ENCODE measurements around the gene LRBA. TPM values are rescaled to one million over a fixed set of nuclear protein-coding genes. Genes with fewer than 3 reads are reported as not detected.
"Not testable (repeated sequence)": the region's sequence is repeated elsewhere in the genome, so short reads cannot be mapped to it uniquely, and the experiment has no call there.

LRBA gene
- total RNA-seq, 1 donor from 2014 or later = 68.0 TPM

GRCh38 chr4:151000747-151001429 is 14.2 kb downstream of the LRBA start:
- no peaks in the 10 kb centered on the region for H3K36me3 ChIP-seq
- DNase-seq (ENCODE audit: extremely low spot score in 2 of 2) = no peak
- H3K9me3 ChIP-seq = no peaks in the 10 kb centered on the region
- intact Hi-C loops (cut with DNase I) = no loop called here
- H3K27ac ChIP-seq = no peak overlapping the region
- TF ChIP-seq POLR2AphosphoS5 (IDR thresholded peaks at IDR 0.05; ENCODE audit: insufficient read depth in 1 of 2, low read depth in 1 of 2) (no peak), POLR2A (IDR thresholded peaks at IDR 0.05) (no peak), CTCF (IDR thresholded peaks at IDR 0.05) (no peak)
- no peak overlapping the region for H3K4me3 ChIP-seq
- no peaks in the 10 kb centered on the region for H3K4me1 ChIP-seq
- no peaks in the 10 kb centered on the region for H3K27me3 ChIP-seq

- Histone ChIP-seq H3K27me3 (no peaks in the 10 kb centered on the region), H3K4me1 (no peaks in the 10 kb centered on the region), H3K27ac (no peak overlapping the region), H3K4me3 (no peak overlapping the region), H3K9me3 (no peaks in the 10 kb centered on the region), H3K36me3 (no peaks in the 10 kb centered on the region)
- no peak for DNase-seq (ENCODE audit: extremely low spot score in 2 of 2)
- intact Hi-C loops (cut with DNase I) = no loop called here
- no peak for TF ChIP-seq CTCF (IDR thresholded peaks at IDR 0.05)
- TF ChIP-seq POLR2AphosphoS5 (IDR thresholded peaks at IDR 0.05; ENCODE audit: insufficient read depth in 1 of 2, low read depth in 1 of 2) = no peak
- TF ChIP-seq POLR2A (IDR thresholded peaks at IDR 0.05) = no peak
These were observed 16.0 kb downstream of the LRBA start for GRCh38 chr4:150999086-150999485.

GRCh38 chr4:150997141-150997540 is 17.9 kb downstream of the LRBA start:
- H3K27ac ChIP-seq = no peak overlapping the region
- no peaks in the 10 kb centered on the region for H3K4me1 ChIP-seq
- no peaks in the 10 kb centered on the region for H3K27me3 ChIP-seq
- intact Hi-C loops (cut with DNase I) = no loop called here
- no peak overlapping the region for H3K4me3 ChIP-seq
- H3K36me3 ChIP-seq = no peaks in the 10 kb centered on the region
- H3K9me3 ChIP-seq = no peaks in the 10 kb centered on the region
- TF ChIP-seq POLR2A (IDR thresholded peaks at IDR 0.05) (no peak), POLR2AphosphoS5 (IDR thresholded peaks at IDR 0.05; ENCODE audit: insufficient read depth in 1 of 2, low read depth in 1 of 2) (no peak), CTCF (IDR thresholded peaks at IDR 0.05) (no peak)
- no peak for DNase-seq (ENCODE audit: extremely low spot score in 2 of 2)

DNA sequence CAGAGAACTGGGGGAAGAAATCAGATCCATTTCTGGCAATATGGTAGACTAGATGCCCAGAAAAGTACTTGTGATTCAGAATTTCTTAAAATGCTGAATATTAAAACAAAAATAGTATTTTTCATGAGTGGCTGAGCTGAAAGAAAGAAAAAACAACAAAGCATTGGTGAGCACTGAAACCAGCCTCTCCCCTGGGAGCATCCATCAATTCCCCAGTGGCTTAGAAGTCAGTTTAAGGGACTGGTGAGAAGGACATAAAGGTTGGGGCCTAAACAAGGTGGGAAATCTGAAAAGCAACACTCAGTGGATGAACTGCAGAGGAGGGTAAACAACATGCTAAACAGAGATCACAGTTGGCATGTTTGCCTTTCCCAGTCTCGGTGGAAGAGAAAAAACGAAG is 20.4 kb downstream of the LRBA start:
- DNase-seq (ENCODE audit: extremely low spot score in 2 of 2) = no peak
- intact Hi-C loops (cut with DNase I) = no loop called here
- H3K27ac ChIP-seq = no peak overlapping the region
- no peaks in the 10 kb centered on the region for H3K9me3 ChIP-seq
- no peak overlapping the region for H3K4me3 ChIP-seq
- no peak for TF ChIP-seq CTCF (IDR thresholded peaks at IDR 0.05)
- TF ChIP-seq POLR2AphosphoS5 (IDR thresholded peaks at IDR 0.05; ENCODE audit: insufficient read depth in 1 of 2, low read depth in 1 of 2) = no peak
- no peak for TF ChIP-seq POLR2A (IDR thresholded peaks at IDR 0.05)
- H3K4me1 ChIP-seq = no peaks in the 10 kb centered on the region
- H3K27me3 ChIP-seq = no peaks in the 10 kb centered on the region
- H3K36me3 ChIP-seq = no peaks in the 10 kb centered on the region

GRCh38 chr4:150993577-150993976 is 21.5 kb downstream of the LRBA start:
- H3K36me3 ChIP-seq; H3K27ac ChIP-seq; H3K4me3 ChIP-seq; intact Hi-C loops (cut with DNase I); DNase-seq (ENCODE audit: extremely low spot score in 2 of 2); H3K27me3 ChIP-seq; H3K4me1 ChIP-seq; H3K9me3 ChIP-seq: not testable (repeated sequence)
